ENCODE results near the gene CD37.

CD37 gene

GRCh38 chr19:49383599-49383998, 48.4 kb downstream of the CD37 start:
- no peak for DNase-seq

GRCh38 chr19:49387936-49388372, 52.7 kb downstream of the CD37 start, which contains the start of gene KASH5:
KASH5 (plus strand) TSS chr19:49388249; CDS start chr19:49390884, 2,635 bp downstream.
- DNase-seq = no peak

GRCh38 chr19:49389406-49389805, 54.2 kb downstream of the CD37 start:
- DNase-seq = no peak

Measured in 8988T (cell line).